SKM-1 (cell line): ENCODE measurements around the gene ASIC5.
A peak's percentile ranks its signal among the peaks of the same experiment; 100 is the strongest.

Experiments
- DNase-seq: peaks from one replicate; lab custom pipeline; 2025; ENCODE audit not compliant: unreplicated experiment; lab: John Stamatoyannopoulos, UW

The ASIC5 gene

GRCh38 chr4:155881555-155881954 is 15.5 kb upstream of the ASIC5 start:
- no peak for DNase-seq

DNA sequence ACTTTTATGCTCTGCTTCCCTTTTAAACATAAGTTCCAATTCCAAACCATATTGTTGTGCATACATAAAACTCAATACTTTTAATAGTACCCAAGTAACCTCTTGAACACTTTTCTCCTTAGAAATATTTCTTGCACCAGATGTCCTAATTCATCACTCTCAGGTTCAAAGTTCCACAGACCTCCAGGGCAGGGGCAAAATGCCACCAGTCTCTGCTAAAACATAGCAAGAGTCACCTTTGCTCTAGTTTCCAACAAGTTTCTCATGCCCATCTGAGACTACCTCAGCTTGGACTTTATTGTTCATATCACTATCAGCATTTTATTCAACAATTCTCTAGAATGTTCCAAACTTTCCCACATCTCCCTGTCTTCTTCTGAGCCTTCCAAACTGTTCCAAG is 13.7 kb upstream of the ASIC5 start:
- no peak for DNase-seq

DNA sequence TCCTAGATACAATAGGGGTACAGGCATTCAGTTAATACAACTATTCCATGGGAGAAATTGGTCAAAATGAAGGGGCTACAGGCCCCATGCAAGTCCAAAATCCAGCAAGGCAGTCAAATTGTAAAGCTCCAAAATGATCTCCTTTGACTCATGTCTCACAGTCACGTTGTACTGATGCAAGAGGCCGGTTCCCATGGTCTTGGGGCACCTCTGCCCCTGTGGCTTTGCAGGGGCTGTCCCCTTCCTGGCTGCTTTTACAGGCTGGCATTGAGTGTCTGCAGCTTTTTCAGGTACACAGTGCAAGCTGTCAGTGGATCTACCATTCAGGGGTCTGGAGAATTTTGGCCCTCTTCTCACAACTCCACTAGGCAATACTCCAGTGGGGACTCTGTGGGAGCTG is 12.5 kb upstream of the ASIC5 start:
- no peak for DNase-seq

GRCh38 chr4:155877971-155878370 is 11.9 kb upstream of the ASIC5 start:
- no peak for DNase-seq

DNA sequence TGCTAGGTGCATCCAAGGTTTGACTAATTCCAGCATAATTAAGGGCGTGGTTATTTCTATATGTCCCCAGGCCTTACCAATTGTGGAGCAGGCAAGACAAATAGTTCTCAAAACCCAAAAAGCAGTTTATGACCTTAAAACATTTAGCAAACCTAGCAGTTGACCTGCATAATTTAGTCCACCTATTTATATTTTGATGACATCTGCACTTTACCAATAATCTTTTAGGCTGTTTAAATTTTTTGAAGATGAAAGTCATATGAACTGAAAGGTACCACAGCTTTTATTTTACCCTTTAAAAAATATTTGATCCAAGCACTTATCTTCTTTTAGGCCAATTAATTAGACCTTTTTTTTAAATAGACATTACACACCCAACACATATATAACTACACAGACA is 9.8 kb upstream of the ASIC5 start:
- DNase-seq: no peak

DNA sequence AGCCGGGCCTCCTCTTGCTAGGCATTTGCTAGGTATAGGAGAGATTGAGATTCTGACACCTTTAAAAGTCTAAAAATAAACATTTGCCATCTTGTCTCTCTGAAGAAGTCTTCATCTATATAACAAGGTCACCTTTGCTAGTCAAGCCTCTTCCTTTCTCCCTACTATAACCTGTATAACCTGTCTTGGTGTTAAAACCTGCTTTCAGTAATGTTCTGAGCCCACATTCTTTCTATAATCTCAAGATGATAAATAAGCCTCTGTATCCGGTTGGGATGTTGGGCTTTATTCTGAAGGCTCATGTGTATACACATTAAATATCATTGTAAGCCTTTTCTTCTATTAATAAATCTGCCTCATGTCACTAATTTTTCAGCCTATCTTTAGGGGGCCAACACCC is 10.2 kb downstream of the ASIC5 start:
- DNase-seq: no peak

- DNase-seq: no peak
These were observed 11.4 kb downstream of the ASIC5 start for GRCh38 chr4:155854582-155855226.

DNA sequence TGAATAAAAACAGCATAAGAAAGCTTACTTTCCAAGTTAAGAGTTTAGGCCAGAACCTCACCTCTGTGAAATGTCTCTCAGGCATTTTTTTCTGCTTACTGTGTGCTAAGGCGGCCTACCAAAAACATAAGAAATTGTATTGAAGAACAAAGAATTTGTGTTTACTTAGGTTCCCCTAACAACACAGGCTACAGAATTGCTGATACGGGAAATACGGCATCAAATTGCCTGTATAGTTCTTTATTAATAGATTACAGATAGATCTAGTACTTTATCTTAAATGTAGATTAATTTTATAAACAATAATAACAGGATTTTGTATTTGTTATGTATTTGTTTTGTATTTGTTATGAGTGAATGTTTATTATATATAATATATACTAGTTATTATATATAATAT is 12.9 kb downstream of the ASIC5 start:
- no peak for DNase-seq

DNA sequence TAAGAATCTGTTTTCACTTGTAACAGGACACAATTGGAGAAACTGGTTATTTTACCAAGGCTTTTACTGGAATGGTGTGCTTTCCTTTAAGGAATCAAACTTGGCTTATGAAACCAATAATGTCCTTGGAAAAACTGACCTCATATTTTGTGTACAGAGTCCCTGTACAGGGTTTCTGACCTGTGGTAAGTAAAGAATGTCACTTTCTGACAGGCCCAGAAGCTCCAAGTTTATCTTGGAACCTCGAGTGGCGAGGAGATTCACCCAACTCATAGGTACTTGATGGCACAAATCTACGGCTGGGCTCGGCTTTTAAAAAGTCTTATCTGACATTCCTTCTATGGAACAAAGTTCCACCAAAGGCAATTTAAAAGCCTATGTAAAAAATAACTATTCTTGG is 17.0 kb downstream of the ASIC5 start:
- no peak for DNase-seq

GRCh38 chr4:155846929-155847328 is 19.1 kb downstream of the ASIC5 start:
- DNase-seq: no peak

DNA sequence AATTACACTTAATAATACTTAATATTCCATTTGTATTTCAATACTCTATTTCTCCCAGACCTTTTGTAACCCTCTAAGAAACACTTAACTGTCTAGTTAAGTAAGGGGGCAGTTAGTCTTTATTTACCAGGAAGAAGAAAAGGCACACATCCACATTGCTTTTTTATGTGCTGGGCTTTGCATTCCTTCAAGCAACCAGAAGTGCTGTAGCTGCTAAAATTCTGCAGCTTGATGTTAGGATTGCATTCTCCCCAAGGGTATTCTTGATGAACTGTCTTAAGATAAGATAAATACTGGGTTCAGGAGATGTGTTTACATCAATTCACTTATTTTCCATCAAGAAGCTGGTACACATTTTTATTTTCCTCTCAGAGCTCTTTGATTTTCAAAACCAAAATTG is 24.0 kb downstream of the ASIC5 start:
- DNase-seq: no peak

DNA sequence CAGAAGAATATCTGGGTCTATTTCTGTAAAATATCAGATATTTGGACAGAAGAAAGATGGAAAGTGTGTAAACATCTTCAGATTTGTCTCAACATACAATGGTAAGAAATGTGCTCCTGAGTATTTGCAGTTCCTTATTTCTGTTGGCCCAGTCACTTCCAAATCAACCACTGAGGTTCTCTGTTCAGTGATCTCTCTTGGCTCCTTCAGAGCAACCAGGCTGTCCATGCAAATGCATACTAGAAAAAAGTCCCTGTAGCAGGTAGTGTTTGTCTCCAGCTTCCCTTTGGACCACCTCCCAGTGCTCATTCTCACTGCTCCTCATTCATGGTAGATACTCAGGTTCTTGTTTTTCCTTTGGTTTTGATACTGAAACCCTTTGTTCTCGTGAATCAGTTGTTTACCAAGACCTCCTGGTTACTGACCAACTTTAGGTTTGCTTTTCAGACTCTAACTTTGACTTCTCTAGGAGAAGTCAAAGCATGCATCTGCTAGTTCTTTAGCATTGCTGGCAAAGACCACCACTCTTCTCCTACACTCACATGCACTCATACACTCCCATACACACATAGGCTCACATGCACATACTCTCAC is 28.8 kb downstream of the ASIC5 start:
- DNase-seq: no peak

DNA sequence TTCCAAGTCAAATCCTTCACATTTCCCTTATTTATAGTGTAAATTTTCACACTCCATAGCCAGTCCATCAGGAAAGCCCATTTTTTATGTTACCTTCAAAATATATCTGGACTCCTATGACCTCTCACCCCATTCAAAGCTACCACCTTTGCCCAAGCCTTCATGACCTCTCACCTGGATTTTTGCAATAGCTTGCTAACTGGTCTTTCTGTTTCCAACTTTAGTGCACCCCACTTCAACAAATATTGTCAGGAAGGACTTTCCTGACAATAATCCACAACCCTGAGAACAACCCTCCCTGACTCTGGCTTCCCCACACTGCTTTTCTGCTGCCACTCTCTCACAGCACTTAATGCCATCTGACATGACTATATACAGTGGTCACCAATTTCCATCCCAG is 33.4 kb downstream of the ASIC5 start:
- DNase-seq: no peak

GRCh38 chr4:155828628-155829027 is 37.4 kb downstream of the ASIC5 start:
- DNase-seq: no peak

DNA sequence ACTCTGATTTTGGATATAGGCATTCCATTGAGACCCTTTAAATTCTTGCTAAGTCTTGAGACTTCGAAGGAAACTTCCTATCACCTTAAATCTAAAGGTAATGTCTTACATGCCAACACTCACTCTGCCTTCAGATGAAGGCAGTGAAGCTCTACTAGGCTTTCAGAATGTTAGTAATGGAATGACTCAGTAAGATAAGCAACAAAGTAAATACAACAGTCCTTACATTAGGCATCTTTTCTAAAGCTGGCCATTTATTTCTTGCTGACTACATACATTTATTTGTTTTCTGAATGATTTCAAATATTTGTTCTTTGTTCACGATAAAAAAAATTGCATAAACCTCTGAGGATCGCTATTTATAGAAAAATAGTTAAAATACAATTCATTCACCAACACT is 43.5 kb downstream of the ASIC5 start:
- no peak for DNase-seq

GRCh38 chr4:155820887-155821518 is 45.1 kb downstream of the ASIC5 start:
- no peak for DNase-seq

GRCh38 chr4:155819066-155819465 is 47.0 kb downstream of the ASIC5 start:
- DNase-seq: no peak

- DNase-seq: no peak
These were observed 47.4 kb downstream of the ASIC5 start for GRCh38 chr4:155818639-155819038.

DNA sequence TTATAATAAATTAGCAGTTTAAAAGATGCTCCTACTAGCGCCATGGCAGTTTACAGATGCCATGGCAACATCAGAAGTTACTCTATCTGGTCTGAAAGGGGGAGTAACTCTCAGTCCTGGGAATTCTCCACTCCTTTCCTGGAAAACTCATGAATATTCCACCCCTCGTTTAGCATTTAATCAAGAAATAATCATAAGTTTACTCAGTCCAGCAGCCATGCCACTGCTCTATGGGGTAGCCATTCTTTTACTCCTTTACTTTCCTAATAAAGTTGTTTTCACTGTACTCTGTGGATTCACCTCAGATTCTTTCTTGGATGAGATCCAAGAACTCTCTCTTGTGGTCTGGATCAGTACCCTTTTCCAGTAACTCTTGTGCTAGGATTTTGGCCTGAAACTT is 55.0 kb downstream of the ASIC5 start:
- DNase-seq: no peak

GRCh38 chr4:155809835-155810234 is 56.2 kb downstream of the ASIC5 start:
- DNase-seq: peak; percentile 90

DNA sequence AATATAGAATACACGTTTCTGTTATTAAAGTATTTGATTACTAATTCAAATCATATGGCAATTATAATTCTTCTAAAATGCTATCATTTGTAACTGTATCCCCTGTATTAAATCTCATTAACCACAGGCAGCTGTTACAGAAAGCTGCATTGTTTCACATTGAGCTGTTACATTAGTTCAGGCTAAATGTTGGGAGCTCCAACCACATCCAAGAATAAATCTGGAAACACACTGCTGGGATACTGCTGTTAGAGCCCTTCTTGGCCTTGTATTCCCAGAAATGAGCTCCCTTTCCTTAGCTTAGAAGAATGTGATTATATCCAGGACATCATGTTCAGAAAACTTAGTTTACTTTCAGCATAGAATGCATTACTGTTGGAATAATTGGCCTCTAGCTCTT is 59.1 kb downstream of the ASIC5 start:
- DNase-seq: no peak

DNA sequence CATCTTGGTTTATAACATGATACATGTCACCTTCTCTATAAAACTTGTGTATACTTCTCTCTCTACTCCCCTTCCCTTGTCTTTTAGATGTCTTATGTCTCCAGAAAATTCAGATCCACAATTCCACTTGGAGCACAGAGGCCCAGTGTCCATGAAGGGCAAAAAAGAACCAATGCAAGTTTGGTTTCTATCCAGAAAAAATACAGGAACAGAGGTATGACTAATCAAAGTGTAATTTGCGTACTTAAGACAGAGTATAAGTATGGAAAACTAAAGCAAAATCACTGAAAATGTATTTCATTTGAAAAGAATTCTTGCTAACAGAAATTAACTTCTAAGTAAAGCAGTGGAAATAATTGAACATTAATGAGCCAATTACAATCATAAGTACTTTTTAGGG is 61.1 kb downstream of the ASIC5 start:
- DNase-seq: no peak
